LNCAP (cell line): Measurements from ENCODE around the gene WAPL.

ENCODE experiments used
- TF ChIP-seq, protein P1 (sequence below): fragments of 450-650 bp; IDR thresholded peaks from 2 replicates; pipeline ENCODE4 v1.5.1; 2017; ENCODE audit warnings: mild to moderate bottlenecking

WAPL gene

DNA sequence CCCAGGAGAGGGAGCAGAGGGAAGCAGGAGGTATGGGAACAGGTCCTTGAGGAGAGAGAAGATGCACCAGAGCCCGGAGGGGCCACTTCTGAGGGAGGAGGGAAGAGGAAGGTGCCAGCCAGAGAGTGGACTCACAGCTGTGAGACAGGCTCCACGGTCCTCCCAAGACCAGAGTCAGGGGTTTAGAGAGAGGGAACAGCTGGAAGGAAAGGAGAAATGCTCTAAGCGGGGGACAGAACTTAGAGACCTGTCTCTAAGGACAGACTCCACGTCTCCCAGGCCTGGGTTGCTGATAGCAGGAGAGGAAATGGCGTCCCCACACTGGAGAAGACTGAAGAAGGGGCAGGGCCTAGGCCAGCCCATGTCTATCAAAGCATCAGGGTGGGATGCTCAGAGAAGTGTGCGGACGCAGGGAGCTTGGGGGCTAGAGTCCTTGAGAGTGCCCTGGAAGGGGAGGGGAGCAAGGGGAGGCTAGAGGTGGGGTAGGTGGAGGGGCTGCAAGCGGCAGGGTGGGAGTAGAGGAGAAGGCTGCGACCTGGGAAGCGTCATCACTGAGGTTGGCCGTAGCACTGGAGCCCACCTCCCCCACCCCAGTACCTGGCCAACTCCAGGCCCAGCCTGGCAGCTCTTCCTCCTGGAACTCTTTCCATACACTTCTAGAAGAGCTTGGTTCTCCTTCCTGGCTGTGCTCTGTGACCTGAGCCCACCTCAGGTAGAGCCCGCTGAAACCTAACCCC is 129.4 kb downstream of the WAPL start:
- TF ChIP-seq, protein P1, sequence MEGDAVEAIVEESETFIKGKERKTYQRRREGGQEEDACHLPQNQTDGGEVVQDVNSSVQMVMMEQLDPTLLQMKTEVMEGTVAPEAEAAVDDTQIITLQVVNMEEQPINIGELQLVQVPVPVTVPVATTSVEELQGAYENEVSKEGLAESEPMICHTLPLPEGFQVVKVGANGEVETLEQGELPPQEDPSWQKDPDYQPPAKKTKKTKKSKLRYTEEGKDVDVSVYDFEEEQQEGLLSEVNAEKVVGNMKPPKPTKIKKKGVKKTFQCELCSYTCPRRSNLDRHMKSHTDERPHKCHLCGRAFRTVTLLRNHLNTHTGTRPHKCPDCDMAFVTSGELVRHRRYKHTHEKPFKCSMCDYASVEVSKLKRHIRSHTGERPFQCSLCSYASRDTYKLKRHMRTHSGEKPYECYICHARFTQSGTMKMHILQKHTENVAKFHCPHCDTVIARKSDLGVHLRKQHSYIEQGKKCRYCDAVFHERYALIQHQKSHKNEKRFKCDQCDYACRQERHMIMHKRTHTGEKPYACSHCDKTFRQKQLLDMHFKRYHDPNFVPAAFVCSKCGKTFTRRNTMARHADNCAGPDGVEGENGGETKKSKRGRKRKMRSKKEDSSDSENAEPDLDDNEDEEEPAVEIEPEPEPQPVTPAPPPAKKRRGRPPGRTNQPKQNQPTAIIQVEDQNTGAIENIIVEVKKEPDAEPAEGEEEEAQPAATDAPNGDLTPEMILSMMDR = no peak

DNA sequence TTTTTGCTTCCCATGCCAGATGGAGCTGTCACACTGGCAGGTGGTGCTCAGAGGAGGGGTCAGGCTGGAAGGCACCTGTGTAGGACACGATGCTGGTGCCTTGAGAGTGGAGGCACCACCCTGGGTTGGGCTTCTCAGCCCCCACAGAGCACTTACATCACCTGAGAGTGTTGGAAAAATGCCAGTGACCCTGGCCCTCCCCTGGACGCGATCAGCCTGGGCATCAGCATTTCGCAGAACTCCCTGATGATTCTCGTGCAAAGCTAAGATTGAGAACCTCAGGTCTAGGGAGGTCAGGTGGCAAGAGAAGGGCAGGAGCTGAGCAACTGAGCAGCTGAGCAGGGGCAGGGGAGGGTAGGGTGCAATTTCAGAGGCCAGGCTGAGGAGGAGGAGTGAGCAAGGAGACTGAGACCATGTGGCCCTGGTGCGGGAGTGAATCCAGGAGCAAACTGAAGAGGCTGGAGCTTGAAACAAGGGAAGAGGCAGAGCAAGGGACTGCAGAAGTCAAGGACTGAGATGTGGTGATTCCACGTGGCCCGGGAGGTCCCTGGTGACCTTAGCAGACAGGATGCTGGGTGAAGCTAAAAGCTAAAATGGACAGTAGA is 130.3 kb downstream of the WAPL start:
- TF ChIP-seq, protein P1 = no peak

DNA sequence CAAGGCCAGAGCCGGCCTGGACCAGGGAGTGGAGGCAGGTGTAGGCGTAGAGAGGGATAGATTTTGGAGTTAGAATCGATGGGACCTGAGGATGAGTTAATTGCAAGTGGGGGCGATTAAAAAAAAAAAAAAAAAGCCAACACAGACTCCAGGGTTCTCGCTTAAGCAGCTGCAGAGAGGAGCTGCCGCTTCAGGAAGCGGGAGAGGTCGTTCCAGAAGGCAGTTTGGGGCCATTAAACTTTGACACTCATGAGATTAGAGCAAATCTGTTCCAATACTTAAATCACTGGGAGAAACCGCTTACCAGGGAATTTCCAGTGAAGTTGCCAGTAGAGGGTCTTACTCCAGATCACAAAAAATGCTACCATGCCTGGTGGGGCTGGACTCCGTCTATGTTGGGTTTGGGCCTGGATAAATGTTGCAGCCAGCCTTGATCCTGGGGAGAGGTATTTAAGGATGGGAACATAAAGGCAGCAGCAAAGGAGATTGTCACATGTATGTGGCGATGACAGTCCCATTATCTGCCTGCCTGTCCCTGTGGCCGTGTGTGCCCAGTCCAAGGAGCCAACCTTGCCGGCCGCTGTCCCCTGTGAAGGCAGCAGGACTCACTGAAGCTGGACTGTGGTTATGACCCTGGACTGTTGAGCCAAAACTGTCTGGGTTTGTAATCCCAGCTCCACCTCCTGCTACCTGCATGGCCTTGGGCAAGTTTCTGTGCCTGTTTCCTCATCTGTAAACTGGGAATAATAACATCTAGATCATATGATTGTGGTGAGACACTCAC is 131.1 kb downstream of the WAPL start:
- TF ChIP-seq, protein P1 = no peak

DNA sequence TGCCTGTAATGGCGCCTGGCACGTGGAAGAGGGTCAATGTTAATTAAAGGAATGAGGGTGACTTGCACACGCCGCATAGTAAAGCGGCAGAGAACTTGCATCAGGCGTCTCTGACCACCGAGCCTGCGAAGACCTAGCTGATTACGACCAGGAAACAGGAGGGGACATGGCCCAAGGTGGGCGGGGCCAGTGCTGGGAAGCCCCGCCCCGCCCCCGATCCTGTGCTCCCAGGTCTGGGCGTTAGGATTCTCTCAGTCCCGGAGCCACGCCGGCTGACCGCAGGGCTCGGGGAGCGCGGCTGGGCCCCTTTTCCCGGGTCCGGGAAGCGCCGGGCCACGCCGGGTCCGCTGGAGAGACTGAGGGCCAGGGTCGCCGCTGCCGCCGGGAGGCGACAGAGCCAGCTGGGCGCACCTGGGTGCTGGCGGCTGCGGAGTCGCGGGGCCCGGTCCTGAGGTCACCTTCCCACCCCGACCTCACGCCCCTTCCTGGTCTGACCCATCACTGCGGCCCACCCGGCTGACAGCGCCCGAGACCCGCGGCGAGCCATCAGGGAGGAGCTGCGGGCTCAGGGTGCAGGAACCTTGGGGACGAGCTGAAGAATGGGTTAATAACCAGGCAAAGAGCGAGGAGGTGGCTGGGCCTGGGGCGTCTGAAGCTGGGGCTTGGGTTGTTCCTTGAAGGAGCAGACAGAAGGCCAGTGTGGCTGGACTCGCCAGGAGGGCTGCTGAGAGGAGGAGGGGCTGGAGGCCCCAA is 132.0 kb downstream of the WAPL start:
- TF ChIP-seq, protein P1 = no peak

DNA sequence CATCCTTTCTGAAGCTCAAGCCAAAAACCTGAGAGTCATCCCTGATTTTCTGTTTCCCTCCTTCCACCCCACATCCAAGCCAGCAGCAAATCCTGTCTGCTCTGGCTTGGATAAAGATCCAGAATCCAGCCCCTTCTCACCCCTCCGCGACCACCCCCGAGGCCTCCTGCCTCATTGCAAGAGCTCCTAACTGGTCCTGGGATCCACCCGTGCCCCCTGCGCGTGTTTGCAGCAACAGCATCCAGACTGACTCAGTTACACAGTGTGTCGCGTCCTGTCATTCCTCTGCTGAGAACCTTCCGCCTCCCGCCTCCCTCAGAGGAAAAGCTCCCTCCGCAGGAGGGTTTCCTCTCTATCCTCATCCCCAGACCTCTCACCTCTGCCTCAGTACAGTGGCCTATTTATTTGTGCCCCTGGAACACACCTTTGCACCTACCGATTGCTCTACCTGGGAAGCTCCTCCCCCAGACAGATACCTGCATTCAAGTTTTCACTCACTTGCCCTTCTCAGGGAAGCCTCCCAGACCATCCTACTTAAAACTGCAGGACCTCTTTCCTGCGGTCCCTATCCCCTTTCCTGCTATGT is 133.4 kb downstream of the WAPL start:
- TF ChIP-seq, protein P1 = no peak

DNA sequence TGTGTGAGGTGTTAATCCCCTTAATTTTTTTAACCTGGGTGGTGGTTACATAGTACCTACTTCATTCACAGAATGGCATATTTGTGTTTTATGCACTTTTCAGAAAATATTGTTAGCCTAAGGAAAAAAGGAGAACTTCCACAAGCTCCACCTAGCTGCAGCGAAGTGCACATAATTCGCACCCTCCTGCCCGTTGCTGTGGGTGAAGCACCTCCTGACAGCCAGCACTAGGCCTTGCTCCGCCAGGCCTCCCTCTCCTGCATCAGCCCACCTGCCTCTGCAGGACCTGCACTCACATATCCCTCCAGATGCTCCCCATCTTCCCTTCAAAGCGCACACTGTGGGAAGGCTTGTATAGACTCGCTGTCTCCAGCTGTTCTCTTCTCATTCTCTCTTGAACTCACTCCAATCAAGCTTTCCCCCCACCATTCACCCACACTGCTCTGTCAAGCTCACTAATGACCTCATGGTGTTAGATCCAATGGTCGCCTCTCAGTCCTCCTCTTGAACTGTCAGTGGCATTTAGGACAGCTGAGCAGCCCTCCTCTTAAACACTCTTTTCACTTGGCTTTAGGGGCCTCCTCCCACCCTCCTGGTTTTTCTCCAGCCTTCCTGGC is 134.3 kb downstream of the WAPL start:
- TF ChIP-seq, protein P1 = no peak
